ENCODE data around the gene CDO1.
"Not testable (repeated sequence)": the region's sequence is repeated elsewhere in the genome, so short reads cannot be mapped to it uniquely, and the experiment has no call there.

Gene CDO1

DNA sequence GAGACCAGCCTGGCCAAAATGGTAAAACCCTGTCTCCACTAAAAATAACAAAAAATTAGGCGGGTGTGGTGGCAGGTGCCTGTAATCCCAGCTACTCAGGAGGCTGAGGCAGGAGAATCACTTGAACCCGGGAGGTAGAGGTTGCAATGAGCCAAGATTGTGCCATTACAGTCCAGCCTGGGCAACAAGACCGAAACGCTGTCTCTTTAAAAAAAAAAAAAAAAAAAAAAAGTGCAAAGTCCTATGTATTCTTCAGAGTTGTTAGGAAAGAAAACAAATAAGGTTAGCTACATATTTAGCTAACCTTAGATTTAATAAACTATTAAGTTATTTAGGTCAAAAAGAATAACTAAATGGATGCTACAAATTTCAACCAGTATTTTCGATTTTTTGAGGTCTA lies 13.5 kb upstream of the CDO1 start:
- no peak for DNase-seq (ENCODE audit: low read depth)

DNA sequence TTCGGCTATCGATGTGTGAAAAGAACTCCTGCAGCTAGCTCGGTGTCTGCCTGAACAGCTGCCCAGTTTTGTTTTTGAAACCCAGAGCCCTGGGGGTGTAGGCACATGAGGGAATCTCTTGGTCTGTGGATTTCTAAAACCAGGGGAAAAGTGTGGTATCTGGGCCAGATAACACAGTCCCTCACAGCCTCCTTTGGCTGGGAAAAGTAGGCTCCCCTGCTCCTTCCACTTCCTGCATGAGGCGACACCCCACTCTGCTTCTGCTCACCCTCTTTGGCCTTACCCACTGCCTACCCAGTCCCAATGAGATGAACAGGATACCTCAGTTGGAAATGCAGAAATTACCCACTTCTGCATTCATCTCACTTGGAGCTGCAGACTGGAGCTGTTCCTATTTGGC lies 9.5 kb upstream of the CDO1 start:
- no peak for DNase-seq (ENCODE audit: low read depth)

- DNase-seq (ENCODE audit: low read depth): not testable (repeated sequence)
Observed at GRCh38 chr5:115824983-115825382, 8.5 kb upstream of the CDO1 start.

DNA sequence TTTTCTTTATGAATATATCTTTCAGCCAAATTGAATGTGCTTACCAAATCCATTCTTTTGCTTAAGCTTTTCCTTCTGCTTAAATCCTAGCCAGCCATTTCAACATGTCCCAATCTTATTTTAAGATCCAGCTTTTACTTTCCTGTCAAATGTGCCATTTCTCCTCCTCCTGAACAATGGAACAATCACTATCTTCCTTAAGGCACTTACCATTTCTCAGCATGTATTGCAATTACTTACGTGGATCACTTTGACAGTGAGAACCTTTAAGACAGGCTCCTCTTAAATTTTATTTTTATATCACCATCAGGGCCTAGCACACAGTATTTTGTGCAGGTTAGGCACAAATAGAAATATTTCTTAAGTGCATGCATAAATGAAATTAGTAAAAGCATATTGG lies 4.4 kb upstream of the CDO1 start:
- no peak for DNase-seq (ENCODE audit: low read depth)

DNA sequence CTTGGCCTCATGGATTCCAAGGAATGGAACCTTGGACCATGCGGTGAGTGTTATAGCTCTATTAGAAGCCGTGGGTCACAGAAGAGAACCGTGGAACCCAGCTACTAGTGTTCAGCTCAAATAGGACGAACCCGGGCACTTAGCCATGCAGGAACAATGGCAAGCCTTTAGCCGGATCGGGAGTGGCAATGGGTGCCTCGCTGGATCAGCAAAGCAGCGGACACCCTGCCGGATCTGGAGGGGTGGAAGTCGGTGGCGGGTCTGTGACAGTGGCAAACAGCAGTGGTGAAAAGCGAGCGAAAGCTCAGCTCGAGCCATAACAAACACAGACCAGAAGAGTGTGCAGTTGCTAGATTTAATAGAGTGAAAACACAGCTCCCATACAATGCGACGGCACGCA lies 2.4 kb upstream of the CDO1 start:
- DNase-seq (ENCODE audit: low read depth): no peak

- no peak for DNase-seq (ENCODE audit: low read depth)
Observed at GRCh38 chr5:115817386-115817785, 927 bp upstream of the CDO1 start.

DNA sequence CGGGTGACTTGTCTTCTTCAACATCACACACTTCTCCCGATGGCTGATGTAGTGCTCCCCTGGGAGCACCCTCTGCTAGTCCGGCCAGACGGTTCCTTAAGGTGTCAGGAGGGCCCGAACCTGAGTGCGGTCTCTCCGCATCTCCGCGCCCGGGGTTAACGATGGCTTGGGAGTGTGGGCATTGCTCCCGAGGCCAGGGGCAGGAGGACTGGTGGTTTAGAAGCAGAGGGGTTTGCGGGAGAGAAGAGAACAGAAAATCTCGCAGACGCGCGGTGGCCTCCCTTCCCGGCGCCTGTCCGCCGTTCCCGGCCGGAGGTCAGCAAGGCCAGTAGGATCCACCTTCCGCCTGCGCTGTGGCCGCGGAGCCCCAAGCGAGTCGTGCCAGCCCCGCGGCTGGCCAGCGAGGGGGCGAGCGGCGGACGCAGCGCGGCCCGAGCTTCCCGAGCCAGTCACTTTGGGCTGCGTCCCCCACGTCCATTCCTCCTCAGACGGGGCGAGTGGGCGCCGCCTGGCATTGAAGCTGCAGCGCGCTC lies 700 bp downstream of the CDO1 start:
- no peak for DNase-seq (ENCODE audit: low read depth)

GRCh38 chr5:115815006-115815692 lies 1.3 kb downstream of the CDO1 start:
- DNase-seq (ENCODE audit: low read depth): no peak

- DNase-seq (ENCODE audit: low read depth): no peak
Observed at GRCh38 chr5:115813719-115814118, 2.7 kb downstream of the CDO1 start.

- no peak for DNase-seq (ENCODE audit: low read depth)
Observed at GRCh38 chr5:115812372-115812771, 4.1 kb downstream of the CDO1 start.

GRCh38 chr5:115811406-115811805 lies 5.1 kb downstream of the CDO1 start:
- DNase-seq (ENCODE audit: low read depth): no peak

- DNase-seq (ENCODE audit: low read depth): no peak
Observed at GRCh38 chr5:115810761-115811160, 5.7 kb downstream of the CDO1 start.

- DNase-seq (ENCODE audit: low read depth): no peak
Observed at GRCh38 chr5:115809946-115810345, 6.5 kb downstream of the CDO1 start.

DNA sequence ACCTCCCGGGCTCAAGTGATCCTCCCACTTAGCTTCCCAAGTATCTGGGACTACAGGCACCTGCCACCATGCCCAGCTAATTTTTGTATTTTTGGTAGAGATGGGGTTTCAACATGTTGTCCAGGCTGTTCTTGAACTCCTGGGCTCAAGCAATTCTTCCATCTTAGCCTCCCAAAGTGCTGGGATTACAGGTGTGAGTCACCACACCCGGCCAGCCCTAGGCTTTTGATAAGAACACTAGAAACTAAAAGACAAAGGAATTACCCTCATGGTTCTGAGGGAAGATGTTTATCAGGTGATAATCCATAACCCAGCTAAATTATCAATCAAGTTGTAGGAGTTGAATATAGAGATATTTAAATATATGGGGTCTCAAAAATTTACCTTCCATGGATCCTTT lies 8.4 kb downstream of the CDO1 start:
- DNase-seq (ENCODE audit: low read depth): not testable (repeated sequence)

DNA sequence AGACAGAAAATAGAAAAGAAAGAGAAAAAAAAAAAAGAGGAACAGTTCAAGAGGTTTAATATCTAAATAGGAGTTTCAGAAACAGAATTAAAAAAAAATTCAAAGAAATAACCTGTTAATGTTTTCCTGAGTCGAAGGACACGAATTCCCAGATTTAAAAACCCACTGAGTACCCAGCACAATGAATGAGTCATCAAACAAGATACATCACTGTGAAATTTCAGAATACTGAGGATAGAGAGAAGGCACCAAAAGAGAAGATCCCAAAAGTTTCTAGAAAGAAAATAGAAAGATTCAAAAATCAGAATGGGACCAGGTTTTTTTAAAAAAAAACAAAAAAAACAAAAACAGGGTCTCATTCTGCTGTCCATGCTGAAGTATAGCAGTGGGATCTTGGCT lies 8.8 kb downstream of the CDO1 start:
- DNase-seq (ENCODE audit: low read depth): no peak

DNA sequence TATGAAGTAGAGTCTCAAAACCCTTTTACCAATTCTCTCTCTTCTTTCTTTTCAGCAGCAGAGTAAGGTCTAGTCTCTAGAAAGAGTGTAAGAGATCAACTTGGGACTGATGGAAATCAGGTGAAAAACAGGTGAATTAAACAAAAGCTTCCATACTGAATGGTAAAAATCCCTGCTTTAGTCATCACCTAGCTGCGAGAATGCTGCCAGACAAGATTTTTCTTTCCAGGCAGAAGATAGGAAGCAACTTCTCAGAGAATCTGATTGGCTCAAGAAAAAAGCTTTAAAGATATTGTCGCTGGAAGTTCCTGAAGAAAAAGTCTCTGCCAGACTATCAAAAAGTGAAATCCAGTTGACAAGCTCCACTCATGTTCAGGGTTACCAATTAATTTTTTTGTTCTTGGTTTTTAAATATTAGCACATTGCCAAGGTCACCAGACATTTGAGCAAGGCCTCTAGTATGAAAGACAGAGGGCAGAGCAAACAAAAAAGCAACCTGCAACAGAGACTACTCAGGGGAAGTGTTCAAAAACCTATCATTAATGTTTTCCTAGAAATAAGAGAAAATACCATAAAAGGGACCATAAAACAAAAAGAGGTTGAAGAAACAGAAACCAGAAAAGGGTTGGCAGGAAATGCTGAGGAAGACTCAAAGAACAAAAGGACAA lies 9.3 kb downstream of the CDO1 start:
- no peak for DNase-seq (ENCODE audit: low read depth)

DNA sequence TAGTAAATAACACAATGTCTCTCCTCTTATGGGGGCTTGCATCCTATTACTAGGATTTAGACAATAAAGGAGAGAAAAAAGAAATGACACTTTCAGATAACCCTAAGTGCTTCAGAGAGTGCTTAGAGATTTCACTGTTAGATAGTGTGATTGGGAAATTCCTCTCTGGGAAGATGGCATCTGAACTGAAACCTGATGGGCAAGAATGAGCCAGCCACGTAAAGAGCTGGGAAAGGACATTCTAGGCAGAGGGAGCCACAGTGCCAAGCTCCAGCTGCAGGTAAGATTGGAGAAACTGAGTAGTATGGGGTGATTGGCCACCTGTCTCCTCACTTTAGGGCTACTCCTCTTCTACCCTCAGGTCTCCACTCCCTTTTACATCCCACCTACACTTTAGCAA lies 14.5 kb downstream of the CDO1 start:
- no peak for DNase-seq (ENCODE audit: low read depth)

- DNase-seq (ENCODE audit: low read depth): no peak
Observed at GRCh38 chr5:115801152-115801551, 15.3 kb downstream of the CDO1 start.

- DNase-seq (ENCODE audit: low read depth): no peak
Observed at GRCh38 chr5:115800108-115800507, 16.4 kb downstream of the CDO1 start.

DNA sequence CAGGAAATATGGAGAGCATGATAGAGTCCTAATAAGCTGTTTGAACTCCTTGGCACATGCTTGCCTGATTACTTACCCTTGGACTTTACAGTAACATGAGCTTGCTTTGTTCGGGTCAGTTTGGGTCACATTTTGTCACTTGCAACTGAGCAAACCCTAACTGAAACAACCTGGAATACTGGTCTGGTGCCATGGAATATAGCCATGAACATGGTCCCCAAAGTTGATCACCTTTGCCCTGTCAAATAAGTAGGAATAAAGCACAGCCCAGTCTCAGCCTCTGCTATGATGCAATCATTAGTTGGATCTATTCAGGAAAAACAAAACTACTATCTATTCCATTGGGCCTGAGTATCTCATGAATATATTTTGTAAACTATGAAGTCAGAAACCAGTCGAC lies 18.2 kb downstream of the CDO1 start:
- DNase-seq (ENCODE audit: low read depth): no peak

DNA sequence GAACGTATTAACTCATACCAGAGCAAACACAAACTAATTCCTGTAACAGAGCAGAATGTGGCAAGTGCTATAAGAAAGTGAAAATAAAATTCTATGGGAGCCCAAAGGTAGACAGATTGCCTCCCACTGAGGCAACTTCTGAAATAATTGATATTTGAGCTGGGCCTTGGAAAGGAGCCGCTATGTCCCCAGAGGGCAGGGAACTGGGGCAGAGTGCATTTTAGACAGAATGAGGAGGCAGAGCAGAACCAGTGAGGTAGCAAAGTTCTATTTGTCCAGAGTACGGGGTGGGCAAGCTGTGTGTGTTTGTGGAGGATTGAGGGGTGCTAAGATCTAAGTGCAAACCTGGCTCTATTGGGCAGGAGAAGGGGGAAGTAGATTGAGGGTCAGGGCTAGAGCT lies 19.8 kb downstream of the CDO1 start:
- DNase-seq (ENCODE audit: low read depth): no peak

- no peak for DNase-seq (ENCODE audit: low read depth)
Observed at GRCh38 chr5:115795700-115796099, 20.8 kb downstream of the CDO1 start.

- DNase-seq (ENCODE audit: low read depth): no peak
Observed at GRCh38 chr5:115788440-115788839, 28.0 kb downstream of the CDO1 start.

- DNase-seq (ENCODE audit: low read depth): no peak
Observed at GRCh38 chr5:115787426-115787825, 29.0 kb downstream of the CDO1 start.
